ENCODE data around the gene ITGA3.

Gene ITGA3

GRCh38 chr17:50026837-50027171 is 29.1 kb upstream of the ITGA3 start:
- TF ChIP-seq ZFX (IDR thresholded peaks at IDR 0.05; ENCODE audit: borderline replicate concordance) = no peak
- peak; percentile 93 for TF ChIP-seq CTCF (IDR thresholded peaks at IDR 0.05)
- H3K27ac ChIP-seq = no peak overlapping the region

- TF ChIP-seq CTCF (IDR thresholded peaks at IDR 0.05) (peak; percentile 79), ZFX (IDR thresholded peaks at IDR 0.05; ENCODE audit: borderline replicate concordance) (no peak)
- H3K27ac ChIP-seq = no peak overlapping the region
Observed at GRCh38 chr17:50027172-50027880, 28.6 kb upstream of the ITGA3 start.

- TF ChIP-seq CTCF (IDR thresholded peaks at IDR 0.05) (no peak), ZFX (IDR thresholded peaks at IDR 0.05; ENCODE audit: borderline replicate concordance) (no peak)
Observed at GRCh38 chr17:50027881-50028735, 27.8 kb upstream of the ITGA3 start.

GRCh38 chr17:50028736-50029120 is 27.2 kb upstream of the ITGA3 start:
- H3K27ac ChIP-seq = no peak overlapping the region
- TF ChIP-seq CTCF (IDR thresholded peaks at IDR 0.05) (no peak), ZFX (IDR thresholded peaks at IDR 0.05; ENCODE audit: borderline replicate concordance) (no peak)

More at GRCh38 chr17:50027881-50028735, 27.8 kb upstream of the ITGA3 start:
- H3K27ac ChIP-seq = no peak overlapping the region

- TF ChIP-seq ZFX (IDR thresholded peaks at IDR 0.05; ENCODE audit: borderline replicate concordance) = no peak
- TF ChIP-seq CTCF (IDR thresholded peaks at IDR 0.05) = no peak
- no peak overlapping the region for H3K27ac ChIP-seq
Observed at GRCh38 chr17:50029185-50029584, 26.7 kb upstream of the ITGA3 start.

- TF ChIP-seq CTCF (IDR thresholded peaks at IDR 0.05) (no peak), ZFX (IDR thresholded peaks at IDR 0.05; ENCODE audit: borderline replicate concordance) (no peak)
- no peak overlapping the region for H3K27ac ChIP-seq
Observed at GRCh38 chr17:50033316-50033715, 22.6 kb upstream of the ITGA3 start.
